Measurements from ENCODE around the gene CHRNE.

DNA sequence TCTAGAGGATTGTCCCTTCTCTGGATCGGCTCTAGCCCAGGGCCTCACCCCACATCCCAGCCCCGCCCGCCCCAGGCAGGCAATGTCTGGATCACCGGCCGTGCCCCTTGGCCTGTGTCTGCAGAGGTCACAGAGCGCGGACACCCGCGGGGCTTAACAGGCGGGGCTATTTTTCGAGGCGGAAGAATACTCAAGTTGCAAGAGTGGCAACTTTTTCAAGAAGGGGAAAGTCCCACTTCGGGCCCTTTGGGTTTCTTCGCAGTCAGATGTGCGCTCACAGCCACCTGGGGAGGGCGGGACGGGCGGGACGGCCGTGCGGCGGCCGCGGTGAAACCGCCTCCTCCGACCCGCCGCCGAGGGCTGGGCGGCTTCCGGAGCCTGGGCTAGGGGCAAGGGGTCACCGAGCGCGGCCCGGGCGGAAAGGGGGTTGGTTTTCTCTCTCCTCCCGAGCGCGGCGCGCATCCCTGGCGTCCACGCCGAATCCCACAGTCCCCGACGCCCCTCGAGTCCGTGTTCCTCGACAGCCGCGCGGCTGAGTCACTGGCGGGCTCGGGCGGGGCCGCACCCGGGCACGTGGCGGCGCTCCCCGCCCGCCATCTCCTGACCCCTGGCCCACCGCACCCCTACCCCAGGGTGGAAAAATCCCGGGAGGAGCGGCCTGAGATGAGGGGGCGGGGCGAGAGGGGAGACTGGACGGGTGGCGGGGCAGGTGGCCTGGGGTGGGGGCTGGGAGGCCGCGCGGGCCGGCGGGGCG, 46.6 kb upstream of the CHRNE start:
- TF ChIP-seq ZBTB7A (IDR thresholded peaks at IDR 0.05; ENCODE audit: low read depth), result peak; percentile 83
- no peak for TF ChIP-seq CEBPB (IDR thresholded peaks at IDR 0.05)
- no peak for TF ChIP-seq NFIC (IDR thresholded peaks at IDR 0.05)
- peak; percentile 40; the same call in 1 of the 2 replicates for TF ChIP-seq TAF1 (IDR thresholded peaks at IDR 0.05; ENCODE audit: low read depth)
- TF ChIP-seq TEAD4 (IDR thresholded peaks at IDR 0.05), result no peak; the same call in 1 of the 2 replicates
- TF ChIP-seq, protein P1, sequence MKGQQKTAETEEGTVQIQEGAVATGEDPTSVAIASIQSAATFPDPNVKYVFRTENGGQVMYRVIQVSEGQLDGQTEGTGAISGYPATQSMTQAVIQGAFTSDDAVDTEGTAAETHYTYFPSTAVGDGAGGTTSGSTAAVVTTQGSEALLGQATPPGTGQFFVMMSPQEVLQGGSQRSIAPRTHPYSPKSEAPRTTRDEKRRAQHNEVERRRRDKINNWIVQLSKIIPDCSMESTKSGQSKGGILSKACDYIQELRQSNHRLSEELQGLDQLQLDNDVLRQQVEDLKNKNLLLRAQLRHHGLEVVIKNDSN (IDR thresholded peaks at IDR 0.05), result no peak
- no peak for TF ChIP-seq EGR1 (IDR thresholded peaks at IDR 0.05)
- TF ChIP-seq EP300 (IDR thresholded peaks at IDR 0.05; ENCODE audit: borderline replicate concordance), result peak; percentile 18; the same call in 1 of the 2 replicates
- TF ChIP-seq FOXM1 (IDR thresholded peaks at IDR 0.05; ENCODE audit: borderline replicate concordance, low read depth), result no peak
- TF ChIP-seq, protein P2, sequence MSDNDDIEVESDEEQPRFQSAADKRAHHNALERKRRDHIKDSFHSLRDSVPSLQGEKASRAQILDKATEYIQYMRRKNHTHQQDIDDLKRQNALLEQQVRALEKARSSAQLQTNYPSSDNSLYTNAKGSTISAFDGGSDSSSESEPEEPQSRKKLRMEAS (IDR thresholded peaks at IDR 0.05), result peak; percentile 95

Measured in Ishikawa (cell line).